GM10266 (cell line): Measurements from ENCODE around the gene SCEL.

Experiments
- DNase-seq: peaks from one replicate; pipeline ENCODE4 v3.0.0; 2012; ENCODE audit errors: extremely low spot score
- CTCF ChIP-seq: IDR thresholded peaks from 2 replicates; pipeline ENCODE4 v1.5.1; 2012; ENCODE audit warnings: mild to moderate bottlenecking, low read depth; ENCODE audit not compliant: control insufficient read depth, insufficient read depth; ENCODE audit errors: missing control alignments

The SCEL gene

GRCh38 chr13:77580748-77581147 lies 45.2 kb downstream of the SCEL start:
- no peak for DNase-seq
- no peak for TF ChIP-seq CTCF

- TF ChIP-seq CTCF = no peak
Observed at GRCh38 chr13:77583581-77583980, 48.1 kb downstream of the SCEL start.

GRCh38 chr13:77584106-77584505 lies 48.6 kb downstream of the SCEL start:
- no peak for DNase-seq
- TF ChIP-seq CTCF = no peak

More at GRCh38 chr13:77583581-77583980, 48.1 kb downstream of the SCEL start:
- no peak for DNase-seq

GRCh38 chr13:77595166-77595810 lies 59.8 kb downstream of the SCEL start:
- no peak for DNase-seq
- no peak for TF ChIP-seq CTCF

- DNase-seq = no peak
- no peak for TF ChIP-seq CTCF
Observed at GRCh38 chr13:77596777-77597176, 61.3 kb downstream of the SCEL start.

GRCh38 chr13:77599351-77599750 lies 63.8 kb downstream of the SCEL start:
- no peak for DNase-seq

GRCh38 chr13:77600701-77601100 lies 65.2 kb downstream of the SCEL start:
- TF ChIP-seq CTCF = no peak
- DNase-seq = no peak

More at GRCh38 chr13:77599351-77599750, 63.8 kb downstream of the SCEL start:
- TF ChIP-seq CTCF = no peak
